Renal pelvis (tissue), 4 donors: ENCODE results near the gene CADM4. TPM values are rescaled to one million over a fixed set of nuclear protein-coding genes. Genes with fewer than 3 reads are reported as not detected.
"Not testable (repeated sequence)": the region's sequence is repeated elsewhere in the genome, so short reads cannot be mapped to it uniquely, and the experiment has no call there.

Source experiments
- DNase-seq: peaks from one replicate; pipeline ENCODE4 v3.0.0-alpha.2; 2013
- polyA plus RNA-seq, 3 donors: library from polyadenylated mRNA; unstranded; fragments of 120-200 nt; gene quantifications; one replicate each; pipeline ENCODE4 v1.2.1, GENCODE V29; 2013; ENCODE audit not compliant: insufficient read length in 3 of 3

CADM4 gene
- polyA plus RNA-seq, 3 donors: 55.2 to 64.2 (median 61.2) TPM

DNA sequence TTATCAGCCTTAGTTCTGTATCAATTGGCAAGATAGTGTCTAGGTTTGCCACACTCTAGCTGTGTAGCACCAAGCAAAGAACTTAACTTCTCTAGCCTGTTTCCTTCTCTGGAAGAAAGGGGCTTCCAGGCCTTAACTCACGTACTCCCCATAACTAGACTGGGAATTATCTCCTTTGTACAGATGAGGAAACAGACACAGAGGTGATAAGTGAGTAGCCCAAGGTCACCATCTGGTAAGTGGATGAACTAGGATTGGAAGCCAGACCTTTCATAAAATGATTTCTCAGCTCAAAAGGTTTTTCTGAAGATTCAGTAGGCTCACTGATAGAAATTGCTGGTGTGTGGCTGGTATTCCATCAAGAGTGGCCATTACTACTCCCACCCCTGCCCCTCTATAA lies 23.3 kb downstream of the CADM4 start:
- no peak for DNase-seq

DNA sequence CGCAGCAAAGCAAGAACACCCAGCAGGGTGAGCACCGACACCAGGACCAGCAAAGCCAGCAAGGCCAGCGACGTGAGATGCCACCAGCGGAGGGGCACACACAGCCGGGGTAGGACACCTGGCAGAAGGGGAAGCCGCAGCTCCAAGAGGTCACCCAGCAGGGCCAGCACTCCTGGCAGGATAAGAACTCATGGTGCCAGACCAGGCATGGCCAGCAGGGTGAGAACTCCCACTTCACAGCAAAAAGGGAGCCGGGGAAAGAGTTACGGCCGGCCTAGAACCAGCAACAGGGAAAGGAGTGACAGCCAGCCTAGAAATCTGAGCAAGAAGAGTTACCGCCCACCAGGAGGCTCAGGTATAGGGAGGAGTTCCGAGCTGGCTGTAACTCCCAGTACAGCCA lies 27.3 kb downstream of the CADM4 start:
- DNase-seq: no peak

DNA sequence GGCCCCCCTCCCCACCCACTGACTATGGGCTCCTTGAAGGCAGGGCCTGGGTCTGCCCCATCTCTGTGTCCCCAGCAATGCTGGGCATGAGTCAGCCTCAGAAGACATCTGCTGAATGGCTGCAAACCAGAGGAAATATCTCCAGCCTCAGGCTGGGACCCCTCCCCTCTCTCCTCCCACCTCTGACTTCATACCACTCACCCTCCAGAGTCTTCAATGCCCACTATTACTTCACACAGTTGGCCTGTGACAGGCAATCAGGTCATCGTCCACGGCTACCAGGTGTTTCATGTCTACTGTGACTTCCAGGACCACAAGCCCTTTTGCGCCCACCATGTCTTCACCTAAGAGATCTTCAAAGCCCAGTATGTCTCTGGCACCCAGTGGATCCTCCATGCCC lies 27.9 kb downstream of the CADM4 start, which contains the start of gene SRRM5:
Gene SRRM5, plus strand, starts transcription at position 301 of the 400 bp plus-strand sequence. Its CDS starts 34 bp downstream, at position 335.
- no peak for DNase-seq

DNA sequence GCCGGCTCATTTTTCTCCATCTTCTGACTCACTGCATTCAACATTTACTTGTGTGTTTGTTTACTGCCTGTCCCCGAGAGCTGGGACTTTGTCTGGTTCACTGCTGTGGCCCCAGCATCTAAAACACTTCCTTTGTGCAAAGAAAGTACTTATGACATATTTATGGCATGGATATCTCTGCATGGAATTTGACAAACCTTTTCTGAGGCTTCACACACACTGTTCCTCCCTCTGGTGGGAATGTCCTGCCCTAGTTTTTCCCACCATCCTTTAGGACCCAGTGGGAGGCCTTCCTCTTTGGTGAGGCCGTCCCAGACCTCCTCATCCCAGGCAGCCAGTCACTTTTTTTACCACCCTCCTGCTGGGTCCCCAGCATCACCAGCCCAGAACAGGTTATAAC lies 29.2 kb downstream of the CADM4 start:
- DNase-seq: no peak

DNA sequence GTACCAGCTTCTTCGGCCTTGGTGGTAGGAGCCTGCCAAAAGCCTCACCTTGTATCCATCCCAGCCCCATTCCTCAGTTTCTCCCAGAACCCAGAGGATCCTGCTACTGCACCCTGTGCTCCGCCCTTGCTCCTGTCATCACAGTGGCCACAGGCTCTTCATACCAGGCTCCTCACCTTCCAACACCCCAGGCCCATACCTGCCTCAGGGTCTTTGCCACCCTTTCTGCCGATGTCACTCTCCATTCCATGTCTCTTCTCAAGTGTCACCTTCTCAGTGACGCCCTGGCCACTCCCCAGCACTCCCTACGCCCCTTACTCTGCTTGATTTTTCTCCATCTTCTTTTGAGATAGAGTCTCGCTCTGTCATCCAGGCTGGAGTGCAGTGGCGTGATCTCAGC lies 29.8 kb downstream of the CADM4 start:
- DNase-seq: no peak

DNA sequence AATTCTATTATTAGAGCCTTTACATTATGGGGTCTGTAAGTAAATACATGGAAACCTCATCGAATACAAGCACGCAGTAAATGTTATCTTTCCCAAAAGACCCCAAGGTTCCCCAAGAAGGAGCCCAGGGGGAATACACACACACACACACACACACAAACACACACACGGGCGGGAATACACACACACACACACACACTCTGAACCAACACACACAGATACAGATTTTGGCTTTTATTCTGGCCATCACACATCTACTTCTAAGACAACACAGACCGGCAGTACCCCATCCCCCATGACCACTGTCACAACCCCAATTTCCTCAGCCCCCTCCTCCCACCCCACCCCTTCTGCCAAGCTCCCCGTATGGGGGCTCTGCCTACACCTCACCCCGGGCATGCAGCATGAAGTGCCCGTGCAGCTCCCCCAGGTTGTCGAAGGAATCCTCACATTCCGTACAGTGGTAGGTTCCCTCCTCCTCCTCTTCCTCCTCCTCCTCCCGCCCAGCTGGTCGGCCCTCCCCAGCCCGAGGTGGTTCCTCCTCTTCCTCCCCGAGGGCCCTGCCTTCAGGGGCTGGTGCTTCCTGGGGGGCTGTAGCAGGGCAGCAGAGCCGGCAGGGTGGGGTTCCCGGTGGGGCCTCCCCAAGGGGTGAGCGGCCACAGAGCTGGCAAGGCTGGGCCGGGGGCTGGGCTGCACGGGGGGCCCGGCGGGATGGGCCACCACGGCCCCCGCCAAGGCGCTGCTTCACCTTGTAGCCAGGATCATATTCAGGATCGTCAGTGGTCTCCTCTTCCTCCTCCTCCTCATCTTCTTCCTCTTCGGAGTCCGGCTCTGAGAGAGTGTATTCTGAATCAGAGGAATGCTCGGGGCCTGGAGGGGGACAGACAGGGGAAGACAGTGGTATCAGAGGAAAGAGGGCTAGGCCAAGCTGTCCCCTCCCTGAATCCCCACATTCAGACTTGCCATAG lies 32.1 kb downstream of the CADM4 start:
- no peak for DNase-seq

DNA sequence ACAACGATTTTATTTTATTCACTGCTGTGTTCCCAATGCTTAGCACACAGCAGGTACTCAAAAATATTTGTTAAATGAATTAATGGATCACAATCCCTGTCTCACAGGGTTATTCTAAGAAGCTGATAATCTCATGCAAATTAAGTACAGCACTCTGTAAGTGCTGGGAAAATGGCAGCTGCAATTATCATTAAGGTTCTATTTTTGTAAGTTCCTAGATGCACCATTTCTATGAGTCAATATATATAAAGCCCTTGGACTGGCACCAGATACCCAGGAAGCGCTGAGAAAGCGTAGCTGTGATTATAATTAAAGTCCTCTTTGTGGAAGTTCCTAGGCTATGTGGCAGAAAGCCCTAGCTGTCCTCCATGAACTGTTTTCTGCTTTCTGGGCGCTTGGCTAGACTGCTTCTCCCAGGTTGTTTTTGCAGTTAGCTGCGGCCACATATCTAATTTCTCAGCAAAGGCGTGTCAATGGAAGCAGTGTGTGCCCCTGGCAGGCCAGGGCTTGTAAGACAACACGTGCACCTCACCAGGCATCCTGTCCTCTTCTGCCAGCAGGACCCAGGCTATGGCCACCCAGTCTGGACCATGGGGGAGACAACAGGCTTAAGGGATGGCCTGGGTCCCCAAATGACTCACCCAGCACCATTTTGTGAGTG lies 33.0 kb downstream of the CADM4 start:
- no peak for DNase-seq

DNA sequence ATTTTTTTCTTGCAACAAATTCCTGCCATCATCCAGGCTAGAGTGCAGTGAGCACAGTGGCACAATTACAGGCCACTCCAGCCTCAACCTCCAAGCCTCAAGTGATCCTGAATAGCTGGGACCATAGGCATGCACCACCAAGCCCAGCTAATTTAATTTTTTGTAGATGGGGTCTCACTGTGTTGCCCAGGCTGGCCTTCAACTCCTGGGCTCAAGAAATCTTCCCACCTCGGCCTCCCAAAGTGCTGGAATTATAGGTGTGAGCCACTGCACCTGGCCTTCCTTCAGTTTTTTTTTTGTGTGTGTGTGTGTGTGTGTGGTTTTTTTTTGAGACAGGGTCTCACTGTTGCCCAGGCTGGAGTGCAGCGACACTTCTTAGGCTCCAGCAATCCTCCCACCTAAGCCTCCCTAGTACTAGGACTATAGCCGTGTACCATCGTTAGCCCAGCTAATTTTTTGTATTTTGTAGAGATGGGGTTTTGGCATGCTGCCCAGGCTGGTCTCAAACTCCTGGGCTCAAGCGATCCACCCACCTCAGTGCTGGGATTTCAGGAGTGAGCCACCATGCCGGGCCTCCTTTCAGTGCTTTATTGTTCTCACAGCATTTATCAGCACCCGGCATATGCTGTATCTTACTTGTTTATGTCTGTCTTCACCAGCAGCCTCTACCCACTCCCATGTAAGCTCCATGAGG lies 33.6 kb downstream of the CADM4 start:
- no peak for DNase-seq

DNA sequence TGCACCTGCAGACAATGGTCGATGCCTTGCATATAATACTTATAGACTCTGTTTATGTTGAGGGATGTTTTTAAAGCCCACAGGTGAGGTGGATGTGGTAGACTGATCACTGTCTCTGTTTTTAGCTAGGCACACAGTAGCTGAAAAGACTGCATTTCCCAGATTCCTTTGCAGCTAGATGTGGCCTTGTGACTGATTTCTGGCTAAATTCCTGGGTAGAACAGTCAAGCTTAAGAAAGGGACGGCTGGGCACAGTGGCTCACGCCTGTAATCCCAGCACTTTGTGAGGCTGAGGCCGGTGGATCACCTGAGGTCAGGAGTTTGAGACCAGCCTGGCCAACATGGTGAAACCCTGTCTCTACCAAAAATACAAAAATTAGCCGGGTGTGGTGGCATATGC lies 39.3 kb downstream of the CADM4 start:
- DNase-seq: not testable (repeated sequence)

DNA sequence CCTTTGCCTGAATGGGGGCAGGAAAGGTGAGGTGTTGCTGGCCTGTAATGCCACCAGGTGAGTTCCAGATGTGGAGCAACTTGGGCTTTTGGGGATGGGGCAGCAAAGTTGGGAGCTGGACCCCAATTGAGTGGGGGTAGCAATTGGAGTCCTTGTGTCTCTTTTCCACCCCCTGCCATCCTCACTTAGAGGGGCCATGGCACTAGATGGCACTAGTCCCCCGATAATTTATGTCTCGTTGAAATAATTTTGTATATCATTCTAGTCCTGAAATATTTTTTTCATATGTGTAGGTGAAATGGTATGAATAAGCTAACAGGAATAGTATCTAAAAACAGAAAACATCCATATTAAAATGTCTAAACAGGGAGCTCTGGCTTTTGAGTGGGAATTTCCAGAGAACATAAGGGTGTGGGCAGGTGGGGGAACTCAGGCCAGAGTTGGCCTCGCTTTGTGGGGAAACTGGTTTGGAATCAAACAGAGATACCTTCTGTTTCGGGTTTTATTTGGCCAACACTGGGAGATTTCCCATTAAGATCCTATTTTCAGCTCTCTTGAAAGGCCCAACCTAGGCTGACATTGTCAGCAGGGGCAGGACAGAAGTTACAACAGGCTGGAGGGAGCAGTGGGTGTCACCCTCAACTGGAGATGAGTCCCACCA lies 39.9 kb downstream of the CADM4 start:
- no peak for DNase-seq

DNA sequence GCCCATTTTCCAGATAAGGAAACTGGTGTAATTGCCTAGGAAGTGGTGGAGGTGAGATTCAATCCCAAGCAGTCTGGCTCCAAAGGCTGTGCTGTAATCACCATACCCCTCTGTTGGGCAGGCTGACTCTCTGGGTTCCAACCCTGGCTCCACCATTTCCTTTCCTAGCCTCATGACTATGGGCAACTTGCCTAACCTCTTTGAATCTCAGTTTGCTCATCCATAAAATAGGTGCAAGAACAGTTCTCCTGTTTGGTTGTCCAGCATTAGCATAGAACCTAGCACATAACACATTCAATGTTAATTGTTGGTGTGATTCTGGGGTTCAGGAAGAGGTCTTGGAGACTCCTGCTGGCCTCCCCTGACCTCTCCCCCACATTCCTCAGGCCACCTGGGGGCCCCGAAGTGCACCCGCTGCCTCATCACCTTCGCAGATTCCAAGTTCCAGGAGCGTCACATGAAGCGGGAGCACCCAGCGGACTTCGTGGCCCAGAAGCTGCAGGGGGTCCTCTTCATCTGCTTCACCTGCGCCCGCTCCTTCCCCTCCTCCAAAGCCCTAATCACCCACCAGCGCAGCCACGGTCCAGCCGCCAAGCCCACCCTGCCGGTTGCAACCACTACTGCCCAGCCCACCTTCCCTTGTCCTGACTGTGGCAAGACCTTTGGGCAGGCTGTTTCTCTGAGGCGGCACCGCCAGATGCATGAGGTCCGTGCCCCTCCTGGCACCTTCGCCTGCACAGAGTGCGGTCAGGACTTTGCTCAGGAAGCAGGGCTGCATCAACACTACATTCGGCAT lies 41.0 kb downstream of the CADM4 start:
- DNase-seq: no peak

DNA sequence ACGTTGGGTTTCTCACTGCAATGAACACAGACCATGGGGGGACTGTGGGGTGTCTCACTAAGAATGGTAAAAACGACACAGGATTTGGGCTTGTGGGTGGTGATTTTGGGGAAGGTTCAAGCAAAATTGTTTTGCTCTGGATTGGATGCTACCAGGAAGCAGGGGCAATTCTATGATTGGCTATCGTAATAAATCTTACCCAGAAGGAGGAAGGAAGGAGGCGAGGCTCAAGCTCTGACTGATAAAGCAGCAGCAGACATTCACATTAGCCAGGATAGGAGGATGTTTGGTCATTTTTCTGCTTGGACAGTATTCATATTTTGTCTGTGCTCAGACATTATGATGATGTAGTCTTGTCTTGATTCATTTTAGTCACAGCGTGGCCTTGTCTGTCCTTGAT lies 41.8 kb downstream of the CADM4 start:
- DNase-seq: no peak

DNA sequence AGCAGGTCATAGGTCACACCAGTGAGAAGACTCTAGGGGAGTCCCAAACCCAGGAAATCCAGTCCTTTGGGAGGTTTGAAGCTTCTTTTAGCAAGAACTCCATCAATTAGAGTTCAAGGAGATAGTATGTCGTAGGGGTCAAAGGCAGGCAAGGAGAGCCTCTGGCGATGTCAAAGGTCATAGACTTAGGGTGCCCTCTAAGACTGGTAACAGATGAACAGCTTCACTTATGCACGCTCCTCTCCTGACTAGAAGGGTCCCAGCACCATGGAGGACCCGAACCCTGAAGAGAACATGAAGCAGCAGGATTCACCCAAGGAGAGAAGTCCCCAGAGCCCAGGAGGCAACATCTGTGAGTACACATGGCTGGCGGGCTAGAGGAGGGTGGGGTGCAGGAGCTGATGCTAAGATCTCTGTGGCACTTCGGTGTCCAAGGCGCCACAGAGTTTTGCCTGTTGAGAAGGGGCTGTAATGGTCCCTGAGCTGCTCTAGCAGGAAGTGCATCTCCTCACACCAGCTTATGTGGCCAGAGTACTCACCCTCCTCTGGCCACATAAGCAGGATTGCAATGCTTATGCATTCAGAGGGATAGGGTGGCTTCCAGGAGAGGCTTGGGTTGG lies 42.7 kb downstream of the CADM4 start:
- DNase-seq: no peak

DNA sequence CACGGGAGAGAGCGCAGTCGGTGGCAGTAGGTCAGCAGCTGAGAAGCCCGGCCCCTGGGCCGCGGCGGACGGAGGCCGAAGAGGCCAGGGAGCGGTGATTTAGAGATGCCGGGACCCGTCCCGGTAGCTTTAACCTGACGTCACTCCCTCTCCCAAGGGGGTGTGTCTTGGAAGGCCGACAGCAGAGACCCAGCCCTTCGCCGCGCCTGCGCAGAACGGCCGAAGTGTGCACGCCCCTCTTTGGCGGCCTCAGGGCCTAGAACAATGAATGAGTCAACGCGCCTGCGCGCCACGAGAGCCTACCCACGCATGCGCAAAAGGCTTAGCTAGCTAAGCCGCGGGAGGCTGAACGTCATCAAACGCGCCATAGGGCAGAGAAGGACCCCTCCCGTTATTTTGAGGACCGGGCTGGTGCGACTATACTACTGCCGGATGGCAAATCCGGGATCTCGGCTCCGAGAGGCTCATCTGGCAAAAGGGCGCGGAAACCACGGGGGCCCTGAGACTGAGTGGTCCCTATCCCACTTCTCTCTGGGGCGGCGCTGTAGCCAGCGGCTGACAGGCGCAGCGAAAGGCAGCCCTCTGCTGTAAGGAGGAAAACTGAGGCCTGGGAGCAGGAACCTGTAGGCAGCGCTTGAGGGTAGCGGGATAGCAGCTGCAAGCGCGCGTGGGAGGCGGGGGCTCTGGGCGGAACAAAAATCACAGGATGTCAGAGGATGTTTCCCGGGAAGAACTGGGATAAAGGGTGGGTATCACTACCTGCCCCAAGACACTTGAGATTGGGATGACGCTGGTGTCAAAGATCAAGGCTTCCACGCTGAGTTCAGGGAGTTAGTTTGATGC lies 43.4 kb downstream of the CADM4 start, which contains the start of the genes IRGQ and ZNF576:
Gene IRGQ, minus strand, starts transcription at position 136 of the 843 bp plus-strand sequence. CDS start 796 bp downstream, outside the sequence.
Gene ZNF576, plus strand, starts transcription at position 597 of the 843 bp plus-strand sequence. CDS start 514 bp downstream, outside the sequence.
- peak; percentile 100 for DNase-seq

DNA sequence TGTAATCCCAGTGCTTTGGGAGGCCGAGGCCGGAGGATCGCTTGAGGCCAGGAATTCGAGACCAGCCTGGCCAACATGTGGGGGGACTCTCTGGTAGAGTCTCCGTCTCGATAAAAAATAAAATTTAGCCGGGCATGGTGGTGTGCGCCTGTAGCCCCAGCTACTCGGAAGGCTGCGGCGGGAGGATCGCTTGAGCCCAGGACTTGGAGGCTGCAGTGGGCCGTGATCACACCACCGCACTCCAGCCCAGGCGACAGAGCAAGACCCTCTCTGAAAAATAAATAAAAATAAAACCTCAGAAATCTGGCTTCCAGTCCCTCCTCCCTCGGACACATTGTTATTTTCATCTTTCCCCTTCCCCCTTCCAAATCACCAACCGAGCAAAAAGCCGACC lies 44.0 kb downstream of the CADM4 start:
- no peak for DNase-seq

DNA sequence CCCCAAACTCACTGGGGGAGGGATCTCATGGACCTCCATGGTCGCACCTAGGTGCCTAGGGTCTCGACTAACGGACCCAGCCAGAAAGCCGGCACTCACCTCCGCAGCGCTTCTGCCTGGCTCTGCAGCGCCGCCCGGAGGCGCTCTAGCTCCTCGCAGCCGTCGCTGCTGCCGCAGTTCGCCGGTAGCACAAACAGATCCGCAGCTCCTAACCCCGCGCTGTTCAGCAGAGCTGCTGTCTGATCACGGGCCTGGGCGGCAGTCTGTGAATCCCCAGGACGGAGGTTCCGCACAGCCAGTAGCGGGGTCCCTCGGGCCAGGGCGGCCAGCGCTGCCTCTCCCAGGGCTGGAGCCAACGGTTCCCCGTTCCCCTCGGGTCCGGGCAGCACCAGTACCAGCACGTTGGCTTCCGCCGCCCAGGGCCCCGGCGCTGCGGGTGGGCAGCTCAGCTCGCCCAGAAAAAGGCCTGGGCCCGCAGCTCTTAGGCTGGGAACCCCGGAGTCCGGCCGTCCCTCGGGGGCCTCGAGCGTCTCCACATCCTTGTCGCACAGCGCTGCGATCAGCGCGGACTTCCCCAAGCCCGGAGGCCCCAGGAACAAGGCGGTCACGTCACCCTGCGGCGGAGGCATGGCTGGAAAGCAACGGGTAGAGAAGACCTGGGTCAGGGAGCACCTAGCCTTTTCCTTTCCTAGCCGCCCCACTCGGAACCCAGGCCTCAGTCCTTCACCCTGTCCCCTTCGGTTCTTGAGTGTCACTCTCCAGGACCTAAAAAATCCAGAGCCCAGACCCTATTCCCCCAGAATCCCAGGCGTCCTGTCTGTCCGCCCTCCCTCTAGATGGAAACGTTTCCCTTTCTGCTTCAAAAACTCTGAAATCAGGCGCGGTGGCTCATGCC lies 44.7 kb downstream of the CADM4 start:
- peak; percentile 65 for DNase-seq

DNA sequence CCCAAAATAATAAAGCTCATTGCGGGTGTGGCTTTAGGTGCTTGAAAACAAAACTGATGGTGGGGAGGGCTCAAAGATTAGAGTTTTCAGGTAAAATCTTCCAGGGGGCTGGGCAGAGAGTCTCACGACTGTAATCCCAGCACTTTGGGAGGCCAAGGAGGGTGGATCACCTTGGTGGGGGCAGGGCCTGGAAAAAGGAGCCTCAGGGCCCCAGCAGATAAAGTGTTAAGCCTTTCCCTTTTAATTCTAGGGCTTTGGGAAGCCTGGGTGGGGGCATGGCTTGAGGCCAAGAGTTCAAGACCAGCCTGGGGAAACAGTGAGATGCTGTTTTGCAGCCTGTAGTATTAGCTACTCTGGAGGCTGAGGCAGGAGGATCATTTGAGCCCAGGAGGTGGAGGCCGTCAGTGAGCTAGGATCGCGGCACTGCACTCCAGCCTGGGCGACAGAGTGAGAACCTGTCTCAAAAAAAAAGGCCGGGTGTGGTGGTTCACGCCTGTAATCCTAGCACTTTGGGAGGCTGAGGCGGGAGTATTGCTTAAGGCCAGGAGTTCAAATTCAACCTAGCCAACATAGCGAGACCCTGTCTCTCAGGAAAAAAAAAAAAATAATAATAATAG lies 45.5 kb downstream of the CADM4 start:
- DNase-seq: no peak
